Activated T-helper 2 cell treated with anti-CD3 and anti-CD28 coated beads, Interferon-gamma antibody, Interleukin-2, Interleukin-4, amounts not matched to agents 10 μg/mL and 5 μg/mL and 100 μg/mL, durations not matched to agents 14 hours and 24 hours and 36 hours (primary cell): ENCODE measurements around the gene PARD3. TPM values are rescaled to one million over a fixed set of nuclear protein-coding genes. Genes with fewer than 3 reads are reported as not detected.

Experiments
- DNase-seq: peaks from one replicate; pipeline ENCODE4 v3.0.0; 2021; ENCODE audit warnings: low spot score
- H3K27ac Mint-ChIP-seq: one replicate; pipeline ENCODE4 v1.8.0; 2021; ENCODE audit warnings: mixed read lengths
- H3K27me3 Mint-ChIP-seq: one replicate; pipeline ENCODE4 v1.8.0; 2021; ENCODE audit warnings: low read depth, mixed read lengths
- H3K36me3 Mint-ChIP-seq: one replicate; pipeline ENCODE4 v1.8.0; 2021; ENCODE audit warnings: low read depth, mixed read lengths
- H3K4me1 Mint-ChIP-seq: one replicate; pipeline ENCODE4 v1.8.0; 2021; ENCODE audit warnings: low read depth, mixed read lengths
- H3K4me3 Mint-ChIP-seq: one replicate; pipeline ENCODE4 v1.8.0; 2021; ENCODE audit warnings: low read depth, mild to moderate bottlenecking, moderate library complexity, mixed read lengths
- H3K9me3 Mint-ChIP-seq: one replicate; pipeline ENCODE4 v1.8.0; 2021; ENCODE audit warnings: mixed read lengths
- intact Hi-C: fragments of 100-400 bp; cut with micrococcal nuclease; formaldehyde crosslinking; loops from one replicate; pipeline ENCODE4 v1.15.1; 2023
- total RNA-seq: library from RNA; stranded (reverse); gene quantifications from 2 replicates; pipeline ENCODE4 v1.2.3, GENCODE V29; 2022

Gene PARD3
- total RNA-seq, 1 donor from 2014 or later, result 1.4 TPM

- no peak for DNase-seq
- Mint-ChIP-seq H3K36me3 (no peaks in the 10 kb centered on the region), H3K27ac (no peak overlapping the region), H3K4me1 (no peaks in the 10 kb centered on the region), H3K4me3 (no peak overlapping the region), H3K9me3 (no peaks in the 10 kb centered on the region), H3K27me3 (no peaks in the 10 kb centered on the region)
- intact Hi-C loops, result no loop called here
These were observed 646.7 kb downstream of the PARD3 start for GRCh38 chr10:34168439-34168838.

DNA sequence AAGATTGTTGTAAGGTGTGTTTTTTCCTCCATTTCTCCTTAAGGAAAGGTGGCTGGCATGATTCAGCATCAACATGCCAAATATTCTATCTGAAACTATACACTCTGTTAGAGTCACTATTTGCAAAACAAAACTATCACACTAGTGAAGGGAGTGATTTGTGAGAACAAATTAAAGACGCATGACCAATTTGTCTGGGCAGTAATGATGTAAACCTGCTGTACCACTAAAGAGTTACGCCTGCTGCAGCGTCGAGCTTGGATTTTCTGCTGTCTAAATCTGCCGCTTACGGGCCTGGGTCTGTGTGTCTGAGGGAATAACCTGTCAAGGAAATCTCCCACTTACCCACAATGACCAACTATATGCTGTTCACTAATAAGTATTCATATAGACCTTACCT, 648.3 kb downstream of the PARD3 start:
- no peak for DNase-seq
- no peaks in the 10 kb centered on the region for H3K27me3 Mint-ChIP-seq
- H3K4me1 Mint-ChIP-seq, result no peaks in the 10 kb centered on the region
- intact Hi-C loops, result no loop called here
- no peaks in the 10 kb centered on the region for H3K36me3 Mint-ChIP-seq
- H3K27ac Mint-ChIP-seq, result no peak overlapping the region
- no peaks in the 10 kb centered on the region for H3K9me3 Mint-ChIP-seq
- H3K4me3 Mint-ChIP-seq, result no peak overlapping the region

DNA sequence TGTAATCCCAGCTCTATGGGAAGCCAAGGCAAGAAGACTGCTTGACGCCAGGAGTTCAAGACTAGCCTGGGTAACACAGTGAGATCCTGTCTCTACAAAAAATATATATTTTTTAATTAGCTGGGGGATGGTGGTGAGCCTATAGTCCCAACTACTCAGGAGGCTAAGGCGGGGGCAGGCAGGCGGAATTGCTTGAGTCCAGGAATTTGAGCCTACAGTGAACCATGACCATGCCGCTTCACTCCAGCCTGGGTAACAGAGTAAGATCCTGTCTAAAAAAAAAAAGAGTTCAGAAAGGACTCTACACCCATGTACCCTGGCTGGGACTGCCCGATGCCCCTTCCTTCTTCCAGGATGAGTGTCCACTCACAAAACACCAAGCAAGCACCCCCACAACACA, 648.7 kb downstream of the PARD3 start:
- Mint-ChIP-seq H3K4me1 (no peaks in the 10 kb centered on the region), H3K4me3 (no peak overlapping the region), H3K9me3 (no peaks in the 10 kb centered on the region), H3K27me3 (no peaks in the 10 kb centered on the region), H3K27ac (no peak overlapping the region), H3K36me3 (no peaks in the 10 kb centered on the region)
- no peak for DNase-seq
- intact Hi-C loops, result no loop called here

DNA sequence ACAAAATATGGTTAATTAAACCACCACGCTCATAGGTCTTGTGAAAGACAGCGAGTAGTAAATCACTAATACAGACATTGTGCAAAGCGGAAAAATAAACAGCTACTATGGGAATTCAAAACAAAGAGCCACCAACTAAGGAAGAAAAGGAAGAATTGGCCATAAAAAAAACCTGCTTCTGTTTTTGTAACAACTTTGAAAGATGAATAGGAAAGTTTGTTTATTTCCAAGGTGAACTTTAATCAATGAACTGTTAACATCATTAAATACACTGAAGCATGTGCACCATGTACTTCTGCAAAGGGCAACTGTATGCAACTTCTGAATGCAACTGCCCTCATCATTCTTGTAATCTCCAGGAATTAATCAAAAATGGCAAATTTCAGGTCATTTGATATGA, 651.1 kb downstream of the PARD3 start:
- no peaks in the 10 kb centered on the region for H3K36me3 Mint-ChIP-seq
- intact Hi-C loops, result no loop called here
- H3K4me3 Mint-ChIP-seq, result no peak overlapping the region

DNA sequence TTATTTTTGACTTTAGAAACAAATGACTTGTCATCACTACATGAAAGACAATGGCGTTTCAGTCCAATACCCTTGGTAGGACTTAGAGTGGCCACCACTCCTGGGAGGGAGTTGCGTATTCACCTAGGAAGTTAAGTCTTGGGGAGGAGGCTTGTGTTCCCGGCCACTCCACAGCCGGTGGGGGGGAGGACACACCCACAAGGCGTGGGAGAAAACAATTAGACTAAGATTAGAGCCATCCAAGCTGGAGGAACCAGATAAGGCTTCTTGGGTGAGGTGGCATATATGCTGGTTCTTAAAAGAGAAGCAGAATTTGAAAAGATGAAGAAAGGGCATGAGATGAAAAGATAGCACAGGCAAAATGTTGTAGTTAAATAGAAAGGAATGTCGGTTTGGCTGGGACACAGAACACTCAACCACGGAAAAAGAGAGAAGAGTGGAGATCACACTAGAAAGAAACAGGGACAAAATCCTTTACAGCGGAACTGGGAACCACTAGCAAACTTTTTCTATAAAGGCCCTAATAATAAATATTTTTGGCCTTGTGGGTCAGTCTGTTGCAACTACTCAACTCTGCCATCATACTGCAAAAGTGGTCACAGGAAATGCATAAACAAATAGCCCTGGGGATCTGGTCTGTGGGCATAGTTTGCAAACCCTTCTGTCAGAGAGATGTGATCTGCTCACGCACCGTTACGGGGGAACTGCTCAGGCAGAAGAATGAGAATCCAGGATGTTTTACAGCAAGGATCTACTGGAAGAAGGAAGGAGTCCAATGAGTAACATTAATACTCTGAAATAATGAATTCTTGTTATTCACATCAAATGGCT, 651.8 kb downstream of the PARD3 start:
- no peak overlapping the region for H3K4me3 Mint-ChIP-seq

More for the DNA sequence above, 651.1 kb downstream of the PARD3 start:
- no peaks in the 10 kb centered on the region for H3K4me1 Mint-ChIP-seq
- no peaks in the 10 kb centered on the region for H3K27me3 Mint-ChIP-seq
- H3K27ac Mint-ChIP-seq, result no peak overlapping the region
- DNase-seq, result no peak
- no peaks in the 10 kb centered on the region for H3K9me3 Mint-ChIP-seq

DNA sequence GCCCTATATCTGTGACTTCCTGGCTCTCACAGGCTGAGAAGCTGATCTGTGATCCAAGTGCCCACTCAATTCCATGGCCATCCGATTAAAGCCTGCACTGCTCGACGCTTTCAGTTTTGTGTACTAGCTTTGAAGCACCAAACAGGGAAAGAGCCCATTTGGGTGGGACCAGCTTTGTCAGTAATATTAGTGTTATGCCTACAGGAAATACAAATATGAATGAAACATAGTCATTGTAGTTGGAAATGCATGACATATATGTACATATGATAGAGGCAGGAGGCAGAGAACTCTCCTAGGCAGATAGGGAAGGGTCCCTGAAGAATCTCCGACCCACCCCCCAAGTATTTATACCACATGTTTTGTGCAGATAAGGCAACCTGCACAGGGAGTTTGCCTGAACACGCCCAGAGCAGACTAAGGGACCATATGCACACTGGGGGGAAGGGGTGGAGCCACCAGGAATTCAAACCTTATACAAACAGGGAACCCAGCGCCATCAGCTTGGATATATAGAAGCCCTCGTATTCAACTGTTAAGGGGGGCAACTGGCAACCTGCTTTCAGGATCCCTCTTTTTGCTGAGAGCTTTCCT, 653.2 kb downstream of the PARD3 start:
- no peak for DNase-seq
- H3K36me3 Mint-ChIP-seq, result no peaks in the 10 kb centered on the region
- no peaks in the 10 kb centered on the region for H3K9me3 Mint-ChIP-seq
- intact Hi-C loops, result no loop called here
- H3K27me3 Mint-ChIP-seq, result no peaks in the 10 kb centered on the region
- H3K27ac Mint-ChIP-seq, result no peak overlapping the region
- no peaks in the 10 kb centered on the region for H3K4me1 Mint-ChIP-seq
- H3K4me3 Mint-ChIP-seq, result no peak overlapping the region

More for the DNA sequence above, 651.8 kb downstream of the PARD3 start:
- Mint-ChIP-seq H3K36me3 (no peaks in the 10 kb centered on the region), H3K27ac (no peak overlapping the region), H3K4me1 (no peaks in the 10 kb centered on the region), H3K9me3 (no peaks in the 10 kb centered on the region), H3K27me3 (no peaks in the 10 kb centered on the region)
- intact Hi-C loops, result no loop called here
- DNase-seq, result no peak

GRCh38 chr10:34160595-34160994, 654.5 kb downstream of the PARD3 start:
- intact Hi-C loops, result no loop called here
- Mint-ChIP-seq H3K27me3 (no peaks in the 10 kb centered on the region), H3K36me3 (no peaks in the 10 kb centered on the region), H3K4me3 (no peak overlapping the region), H3K27ac (no peak overlapping the region), H3K4me1 (no peaks in the 10 kb centered on the region), H3K9me3 (no peaks in the 10 kb centered on the region)
- no peak for DNase-seq

- no peak overlapping the region for H3K27ac Mint-ChIP-seq
- no peaks in the 10 kb centered on the region for H3K9me3 Mint-ChIP-seq
- no peak for DNase-seq
- intact Hi-C loops, result no loop called here
- H3K36me3 Mint-ChIP-seq, result no peaks in the 10 kb centered on the region
- H3K4me1 Mint-ChIP-seq, result no peaks in the 10 kb centered on the region
- no peaks in the 10 kb centered on the region for H3K27me3 Mint-ChIP-seq
- no peak overlapping the region for H3K4me3 Mint-ChIP-seq
These were observed 657.6 kb downstream of the PARD3 start for GRCh38 chr10:34157501-34157900.

- H3K27me3 Mint-ChIP-seq, result no peaks in the 10 kb centered on the region
- no peaks in the 10 kb centered on the region for H3K36me3 Mint-ChIP-seq
- no peak for DNase-seq
- H3K9me3 Mint-ChIP-seq, result no peaks in the 10 kb centered on the region
- H3K4me1 Mint-ChIP-seq, result no peaks in the 10 kb centered on the region
- H3K4me3 Mint-ChIP-seq, result no peak overlapping the region
- H3K27ac Mint-ChIP-seq, result no peak overlapping the region
- intact Hi-C loops, result no loop called here
These were observed 658.2 kb downstream of the PARD3 start for GRCh38 chr10:34156781-34157425.

GRCh38 chr10:34155812-34156211, 659.3 kb downstream of the PARD3 start:
- H3K27me3 Mint-ChIP-seq, result peaks cover under 1% of the 10 kb centered on the region
- H3K27ac Mint-ChIP-seq, result no peak overlapping the region
- intact Hi-C loops, result no loop called here
- H3K36me3 Mint-ChIP-seq, result no peaks in the 10 kb centered on the region
- H3K4me3 Mint-ChIP-seq, result no peak overlapping the region
- no peak for DNase-seq
- H3K9me3 Mint-ChIP-seq, result no peaks in the 10 kb centered on the region
- H3K4me1 Mint-ChIP-seq, result no peaks in the 10 kb centered on the region

DNA sequence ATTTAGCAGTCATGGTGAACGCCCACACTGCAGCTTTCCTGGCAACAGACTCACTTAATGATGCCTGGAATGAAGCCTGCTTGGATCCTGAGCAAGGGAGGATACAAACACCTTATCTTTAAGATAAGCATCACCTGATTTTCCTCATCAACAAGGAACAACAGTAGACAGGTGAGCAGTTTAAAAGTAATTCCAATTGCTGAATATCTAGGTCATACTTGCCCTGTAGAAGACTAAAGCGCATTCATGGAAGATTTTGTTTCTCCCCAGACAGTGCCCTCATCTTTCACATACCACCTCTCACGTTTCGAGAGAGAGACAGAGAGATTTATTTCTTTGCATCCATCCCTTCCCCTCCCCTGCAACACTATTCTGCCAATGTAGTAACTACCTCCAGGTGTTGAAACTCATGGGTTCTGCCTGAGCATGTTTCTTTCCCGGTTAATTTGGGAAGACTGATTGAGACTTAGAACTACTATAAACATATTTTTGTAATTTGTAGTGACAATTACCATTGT, 660.7 kb downstream of the PARD3 start:
- no peak overlapping the region for H3K27ac Mint-ChIP-seq
- no peak for DNase-seq
- no peaks in the 10 kb centered on the region for H3K4me1 Mint-ChIP-seq
- no peaks in the 10 kb centered on the region for H3K9me3 Mint-ChIP-seq
- H3K36me3 Mint-ChIP-seq, result no peaks in the 10 kb centered on the region
- H3K4me3 Mint-ChIP-seq, result no peak overlapping the region
- peaks cover 2% of the 10 kb centered on the region for H3K27me3 Mint-ChIP-seq
- intact Hi-C loops, result no loop called here

DNA sequence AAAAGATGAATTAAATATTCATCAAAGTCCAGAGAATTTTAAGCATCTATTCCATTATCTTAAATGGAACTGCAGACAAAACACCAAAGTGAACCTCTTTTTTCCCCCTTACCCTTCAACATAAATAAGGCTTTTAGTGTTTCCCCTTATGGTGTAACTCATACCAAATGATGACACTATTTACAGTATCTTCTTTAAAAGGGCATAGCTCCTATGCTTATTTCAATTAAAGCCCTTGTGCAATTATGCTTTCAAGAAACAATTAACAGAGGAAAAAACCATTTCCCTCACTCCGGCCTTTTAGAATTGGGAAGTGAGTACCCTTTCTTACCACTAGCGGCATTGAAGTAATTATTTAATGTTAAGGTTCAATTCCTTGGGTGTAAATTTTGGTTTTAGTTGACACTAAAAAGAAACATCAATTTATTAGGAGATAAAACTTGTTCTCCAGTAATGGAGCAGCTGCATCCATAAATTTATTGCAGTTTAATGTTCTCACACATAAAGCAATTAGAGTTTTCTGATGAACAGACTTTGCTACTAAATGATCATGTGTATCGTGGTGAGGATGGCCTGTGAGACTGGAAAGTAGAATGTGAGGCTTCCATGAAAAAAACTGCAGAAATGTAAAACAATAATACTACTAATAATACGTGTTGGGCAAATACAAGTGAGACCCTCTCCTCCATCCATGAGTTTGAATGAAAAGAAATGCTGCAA, 661.3 kb downstream of the PARD3 start:
- Mint-ChIP-seq H3K9me3 (no peaks in the 10 kb centered on the region), H3K4me1 (no peaks in the 10 kb centered on the region), H3K27me3 (peaks cover 2% of the 10 kb centered on the region), H3K36me3 (no peaks in the 10 kb centered on the region), H3K4me3 (no peak overlapping the region), H3K27ac (no peak overlapping the region)
- no peak for DNase-seq
- intact Hi-C loops, result no loop called here
